GM18867 (cell line): Measurements from ENCODE around the gene TMEM202.
"Not testable (repeated sequence)": the region's sequence is repeated elsewhere in the genome, so short reads cannot be mapped to it uniquely, and the experiment has no call there.

ENCODE experiments used
- ATAC-seq: cut with Tn5 transposase; IDR thresholded peaks from one replicate; pipeline ENCODE4 v1.9.1; 2021; ENCODE audit warnings: mild to moderate bottlenecking, moderate library complexity; ENCODE audit not compliant: unreplicated experiment

The TMEM202 gene

GRCh38 chr15:72398648-72399047 lies 543 bp downstream of the TMEM202 start:
- no peak for ATAC-seq

- no peak for ATAC-seq
These were observed 4.6 kb downstream of the TMEM202 start for GRCh38 chr15:72402726-72403125.

GRCh38 chr15:72404356-72404755 lies 6.3 kb downstream of the TMEM202 start:
- no peak for ATAC-seq

GRCh38 chr15:72404841-72405240 lies 6.7 kb downstream of the TMEM202 start:
- no peak for ATAC-seq

- ATAC-seq = no peak
These were observed 8.8 kb downstream of the TMEM202 start for GRCh38 chr15:72406936-72407335.

GRCh38 chr15:72411111-72411510 lies 13.0 kb downstream of the TMEM202 start:
- ATAC-seq = no peak

GRCh38 chr15:72411544-72411943 lies 13.4 kb downstream of the TMEM202 start:
- ATAC-seq = no peak

DNA sequence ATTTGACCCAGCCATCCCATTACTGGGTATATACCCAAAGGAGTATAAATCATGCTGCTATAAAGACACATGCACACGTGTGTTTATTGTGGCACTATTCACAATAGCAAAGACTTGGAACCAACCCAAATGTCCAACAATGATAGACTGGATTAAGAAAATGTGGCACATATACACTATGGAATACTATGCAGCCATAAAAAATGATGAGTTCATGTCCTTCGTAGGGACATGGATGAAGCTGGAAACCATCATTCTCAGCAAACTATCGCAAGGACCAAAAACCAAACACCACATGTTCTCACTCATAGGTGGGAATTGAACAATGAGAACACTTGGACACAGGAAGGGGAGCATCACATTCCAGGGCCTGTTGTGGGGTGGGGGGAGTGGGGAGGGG lies 15.2 kb downstream of the TMEM202 start:
- ATAC-seq = not testable (repeated sequence)

DNA sequence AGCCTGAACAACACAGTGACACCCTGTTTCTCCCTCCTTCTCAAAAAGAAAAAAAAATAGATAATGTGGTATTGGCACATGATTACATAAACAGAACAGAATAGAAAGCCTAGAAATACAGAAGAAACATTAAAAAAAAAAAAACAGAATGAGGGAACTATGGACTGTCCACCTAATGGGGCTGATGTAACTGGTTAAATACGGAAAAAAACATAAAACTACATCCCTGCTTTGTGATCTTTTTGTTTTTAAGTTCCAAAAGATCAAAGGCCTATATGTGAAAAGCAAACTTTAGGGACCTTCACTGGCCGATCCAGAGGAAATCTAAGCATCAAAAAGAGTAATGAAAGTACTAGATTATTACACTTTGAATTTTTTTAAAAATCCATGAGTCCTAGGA lies 17.2 kb downstream of the TMEM202 start:
- ATAC-seq = no peak

- ATAC-seq = not testable (repeated sequence)
These were observed 21.7 kb downstream of the TMEM202 start for GRCh38 chr15:72419768-72420167.

- ATAC-seq = no peak
These were observed 22.5 kb downstream of the TMEM202 start for GRCh38 chr15:72420576-72420975.

DNA sequence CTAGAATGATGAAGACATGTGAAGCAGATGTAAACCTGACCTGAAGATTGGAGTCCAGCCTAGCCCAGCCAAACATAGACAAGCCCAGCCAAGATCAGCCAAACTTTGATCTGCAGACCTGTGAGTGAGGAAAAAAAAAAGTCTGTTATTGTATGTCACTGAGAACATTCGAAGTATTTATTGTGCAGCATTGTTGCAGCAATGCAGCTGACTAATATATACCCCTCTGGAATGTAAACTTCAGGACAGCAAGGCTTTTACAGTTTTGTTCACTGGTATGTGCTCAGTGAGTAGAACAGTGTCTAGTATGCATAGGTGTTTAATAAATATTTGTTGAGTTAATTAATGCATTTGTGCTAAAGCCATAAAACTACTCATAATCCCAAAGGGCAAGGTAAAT lies 23.4 kb downstream of the TMEM202 start:
- no peak for ATAC-seq

GRCh38 chr15:72423256-72423655 lies 25.2 kb downstream of the TMEM202 start:
- no peak for ATAC-seq

- no peak for ATAC-seq
These were observed 28.6 kb downstream of the TMEM202 start for GRCh38 chr15:72426753-72427152.

DNA sequence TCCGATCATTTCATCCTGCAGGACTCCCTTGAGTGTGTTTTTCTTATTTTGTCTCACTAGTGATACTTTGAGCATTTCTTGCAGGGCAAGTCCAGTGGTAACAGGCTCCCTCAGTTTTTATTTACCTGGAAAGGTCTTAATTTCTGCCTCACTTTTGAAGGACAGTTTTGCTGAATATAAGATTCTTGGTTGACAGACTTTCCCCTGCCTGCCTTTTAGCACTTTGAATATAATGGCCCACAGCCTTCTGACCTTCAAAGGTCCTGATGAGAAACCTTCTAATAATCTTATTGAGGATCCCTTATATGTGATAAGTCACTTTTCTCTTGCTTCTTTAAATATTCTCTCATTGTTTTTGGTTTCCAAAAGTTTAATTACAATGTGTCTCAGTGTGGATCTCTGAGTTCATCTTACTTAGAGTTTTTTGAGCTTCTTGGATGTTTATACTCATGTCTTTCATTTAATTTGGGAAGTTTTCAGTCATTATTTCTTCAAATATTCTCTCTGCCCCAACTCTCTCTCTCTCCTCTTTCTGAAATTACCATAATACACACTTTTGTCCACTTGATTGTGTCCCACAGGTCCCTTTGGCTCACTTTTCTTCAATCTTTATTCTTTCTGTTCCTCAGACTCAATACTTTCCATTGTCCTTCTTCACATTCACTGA lies 39.7 kb downstream of the TMEM202 start:
- ATAC-seq = no peak

GRCh38 chr15:72442848-72443247 lies 44.7 kb downstream of the TMEM202 start:
- not testable (repeated sequence) for ATAC-seq

DNA sequence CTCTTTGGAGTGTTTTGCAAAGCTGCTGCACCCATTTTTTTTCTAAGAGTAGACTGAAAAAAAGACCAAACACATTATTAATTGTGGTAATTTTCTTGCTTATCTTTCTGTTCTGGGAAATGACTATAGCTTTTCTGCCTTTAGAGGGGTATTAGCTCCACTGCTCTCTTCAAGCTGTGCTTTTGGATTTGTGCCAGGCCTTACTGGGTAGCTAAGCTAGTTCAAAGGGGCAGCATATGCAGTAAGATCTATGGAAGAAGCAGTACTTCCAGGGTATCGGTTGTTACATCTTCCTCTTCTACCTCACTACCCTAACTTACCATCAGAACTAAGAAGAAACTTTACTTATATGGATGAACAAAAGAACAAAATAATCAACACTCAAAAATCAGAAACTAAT lies 47.3 kb downstream of the TMEM202 start:
- ATAC-seq = no peak

- no peak for ATAC-seq
These were observed 52.7 kb downstream of the TMEM202 start for GRCh38 chr15:72450805-72451204.

DNA sequence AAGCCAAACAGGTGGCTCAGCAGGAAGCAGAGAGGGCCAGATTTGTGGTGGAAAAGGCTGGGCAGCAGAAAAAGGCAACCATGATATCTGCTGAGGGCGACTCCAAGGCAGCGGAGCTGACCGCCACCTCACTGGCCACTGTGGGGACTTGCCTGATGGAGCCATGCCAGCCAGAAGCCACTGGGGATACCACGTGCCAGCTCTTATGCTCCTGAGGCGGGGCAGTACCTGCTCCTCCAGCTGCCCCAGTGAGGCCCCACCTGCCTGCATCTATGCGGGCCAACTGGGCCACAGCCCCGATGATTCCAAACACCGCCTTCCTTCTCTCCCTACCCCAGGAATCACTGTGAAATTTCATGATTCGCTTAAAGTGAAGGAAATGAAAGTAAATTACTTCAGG lies 53.1 kb downstream of the TMEM202 start:
- no peak for ATAC-seq

- ATAC-seq = no peak
These were observed 58.6 kb downstream of the TMEM202 start for GRCh38 chr15:72456684-72457083.
